AG04450 (cell line): Measurements from ENCODE around the gene SLC24A3. TPM values are rescaled to one million over a fixed set of nuclear protein-coding genes. Genes with fewer than 3 reads are reported as not detected.

ENCODE experiments used
- CTCF ChIA-PET: fragments of 300-600, 350-600 bp; formaldehyde crosslinking; extraction: SDS; loops from one replicate; lab custom pipeline; 2022; ENCODE audit warnings: antibody characterized with exemption, inconsistent platforms; lab: Charles Lee
- POLR2A ChIA-PET: fragments of 350-600 bp; formaldehyde crosslinking; extraction: SDS; loops from one replicate; lab custom pipeline; 2021; ENCODE audit warnings: antibody characterized with exemption, inconsistent platforms; lab: Yijun Ruan, JAX
- DNase-seq: peaks from one replicate; pipeline ENCODE4 v3.0.0-alpha.2; 2011; ENCODE audit warnings: low read depth, low spot score
- H3K27ac ChIP-seq: one replicate; pipeline ENCODE4 v1.5.1; 2012; ENCODE audit warnings: low read depth, low read length, control low read depth
- H3K27me3 ChIP-seq: one replicate; pipeline ENCODE4 v1.6.0; 2012; ENCODE audit warnings: low read length; ENCODE audit not compliant: control insufficient read depth, insufficient read depth
- H3K4me3 ChIP-seq: 2 replicates; pipeline ENCODE4 v1.5.1; 2011; ENCODE audit warnings: mild to moderate bottlenecking, low read depth, low read length, control low read depth
- H3K9me3 ChIP-seq: 2 replicates; pipeline ENCODE4 v1.5.1; 2012; ENCODE audit warnings: low read length; ENCODE audit not compliant: control insufficient read depth, insufficient read depth
- polyA plus RNA-seq: library from polyadenylated mRNA; depleted of rRNA; stranded (reverse); fragments of >200 nt; gene quantifications from 2 replicates; pipeline ENCODE4 v1.2.3, GENCODE V29; 2011
- TF ChIP-seq, protein P1 (sequence below): IDR thresholded peaks from 2 replicates; pipeline ENCODE4 v1.5.1; 2011; ENCODE audit warnings: low read depth, low read length, control low read depth, inconsistent platforms

SLC24A3 gene
- polyA plus RNA-seq, 1 experiment: not detected

DNA sequence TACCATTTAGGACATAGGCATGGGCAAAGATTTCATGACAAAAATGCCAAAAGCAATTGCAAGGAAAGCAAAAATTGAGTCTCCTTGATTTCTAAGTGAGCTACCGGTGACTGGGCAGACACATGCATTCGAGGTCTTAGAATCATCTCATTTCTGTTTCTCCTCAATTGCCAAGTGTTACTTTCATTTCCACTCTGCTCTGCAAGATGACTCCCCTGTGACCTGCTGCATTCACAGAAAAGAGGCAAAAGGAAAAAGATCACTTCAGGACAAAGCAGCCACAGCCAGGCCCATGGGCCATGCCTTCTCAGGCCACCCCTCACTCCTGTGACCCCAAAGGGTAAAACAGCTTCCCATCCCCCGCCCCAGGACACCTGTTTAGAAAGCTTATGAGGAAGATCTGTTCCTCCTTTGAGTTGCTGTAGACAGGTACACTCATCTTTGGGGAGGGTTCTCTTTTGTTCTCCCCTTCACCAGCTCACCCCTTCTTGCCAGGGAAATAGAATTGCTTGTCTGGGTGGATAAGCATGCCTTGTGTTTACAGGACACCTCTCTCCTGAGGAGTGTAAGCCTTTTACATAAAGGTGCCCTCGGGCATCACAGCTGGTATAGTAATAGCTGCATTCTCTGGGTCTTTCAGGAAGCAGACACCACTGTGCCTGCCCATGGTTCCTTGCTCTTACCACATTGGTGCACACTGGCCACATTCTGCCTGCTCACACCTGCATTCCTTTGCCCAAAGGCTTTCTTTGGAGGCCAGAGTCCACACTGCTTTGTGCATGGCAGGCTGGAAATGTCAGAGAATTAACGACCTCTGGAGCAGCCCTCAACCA lies 105.0 kb downstream of the SLC24A3 start:
- H3K4me3 ChIP-seq: no peak overlapping the region
- no peak for DNase-seq
- ChIA-PET CTCF (no interaction called here), POLR2A (no interaction called here)
- TF ChIP-seq, protein P1, sequence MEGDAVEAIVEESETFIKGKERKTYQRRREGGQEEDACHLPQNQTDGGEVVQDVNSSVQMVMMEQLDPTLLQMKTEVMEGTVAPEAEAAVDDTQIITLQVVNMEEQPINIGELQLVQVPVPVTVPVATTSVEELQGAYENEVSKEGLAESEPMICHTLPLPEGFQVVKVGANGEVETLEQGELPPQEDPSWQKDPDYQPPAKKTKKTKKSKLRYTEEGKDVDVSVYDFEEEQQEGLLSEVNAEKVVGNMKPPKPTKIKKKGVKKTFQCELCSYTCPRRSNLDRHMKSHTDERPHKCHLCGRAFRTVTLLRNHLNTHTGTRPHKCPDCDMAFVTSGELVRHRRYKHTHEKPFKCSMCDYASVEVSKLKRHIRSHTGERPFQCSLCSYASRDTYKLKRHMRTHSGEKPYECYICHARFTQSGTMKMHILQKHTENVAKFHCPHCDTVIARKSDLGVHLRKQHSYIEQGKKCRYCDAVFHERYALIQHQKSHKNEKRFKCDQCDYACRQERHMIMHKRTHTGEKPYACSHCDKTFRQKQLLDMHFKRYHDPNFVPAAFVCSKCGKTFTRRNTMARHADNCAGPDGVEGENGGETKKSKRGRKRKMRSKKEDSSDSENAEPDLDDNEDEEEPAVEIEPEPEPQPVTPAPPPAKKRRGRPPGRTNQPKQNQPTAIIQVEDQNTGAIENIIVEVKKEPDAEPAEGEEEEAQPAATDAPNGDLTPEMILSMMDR: no peak
- H3K27me3 ChIP-seq: no peaks in the 10 kb centered on the region
- H3K9me3 ChIP-seq: peaks cover 38% of the 10 kb centered on the region
- H3K27ac ChIP-seq: no peak overlapping the region

DNA sequence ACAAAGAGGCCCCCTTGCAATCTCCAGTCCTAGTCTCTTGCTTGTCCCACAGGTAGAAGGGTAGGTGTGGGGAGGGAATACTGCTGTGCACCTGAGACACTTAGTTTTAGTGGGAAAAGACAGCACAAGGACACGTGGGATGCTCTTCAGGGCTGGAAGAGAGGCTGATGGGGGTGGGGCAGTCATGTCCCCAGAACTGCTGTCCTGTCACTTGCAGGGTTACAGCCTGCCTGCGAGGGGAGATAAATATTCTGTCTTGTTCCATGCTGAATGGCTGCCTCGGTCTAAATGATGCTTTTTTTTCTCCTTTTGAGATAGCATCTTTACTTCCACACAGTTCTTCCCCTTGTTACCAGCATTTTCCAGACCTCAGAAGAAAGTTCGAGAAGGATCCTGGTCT lies 106.2 kb downstream of the SLC24A3 start:
- ChIA-PET POLR2A (no interaction called here), CTCF (no interaction called here)
- H3K27ac ChIP-seq: no peak overlapping the region
- no peak for DNase-seq
- peaks cover 41% of the 10 kb centered on the region for H3K9me3 ChIP-seq
- H3K27me3 ChIP-seq: no peaks in the 10 kb centered on the region
- H3K4me3 ChIP-seq: no peak overlapping the region
- TF ChIP-seq, protein P1: no peak

DNA sequence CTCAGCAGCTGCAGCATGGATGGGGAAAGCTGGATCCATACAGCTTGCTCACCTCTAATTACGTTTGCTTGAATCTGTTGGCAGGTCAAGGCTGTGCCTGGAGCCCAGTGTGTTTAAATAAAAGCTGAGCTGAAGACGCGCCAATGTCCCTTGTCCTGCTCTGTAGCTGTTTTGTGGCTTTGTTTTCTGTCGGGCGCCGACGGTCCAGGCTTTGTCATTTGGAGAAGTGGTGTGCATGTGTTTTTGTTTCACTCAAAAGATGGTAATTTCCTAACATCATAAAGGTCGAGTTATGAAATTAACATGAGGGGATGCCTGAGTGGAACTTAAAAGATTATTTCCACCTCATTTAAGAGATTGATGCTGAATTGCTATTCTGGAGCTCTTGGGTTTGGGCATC lies 107.6 kb downstream of the SLC24A3 start:
- Histone ChIP-seq H3K27me3 (no peaks in the 10 kb centered on the region), H3K27ac (no peak overlapping the region), H3K4me3 (no peak overlapping the region), H3K9me3 (peaks cover 36% of the 10 kb centered on the region)
- TF ChIP-seq, protein P1: no peak
- CTCF ChIA-PET: no interaction called here
- DNase-seq: no peak
- POLR2A ChIA-PET: no interaction called here

DNA sequence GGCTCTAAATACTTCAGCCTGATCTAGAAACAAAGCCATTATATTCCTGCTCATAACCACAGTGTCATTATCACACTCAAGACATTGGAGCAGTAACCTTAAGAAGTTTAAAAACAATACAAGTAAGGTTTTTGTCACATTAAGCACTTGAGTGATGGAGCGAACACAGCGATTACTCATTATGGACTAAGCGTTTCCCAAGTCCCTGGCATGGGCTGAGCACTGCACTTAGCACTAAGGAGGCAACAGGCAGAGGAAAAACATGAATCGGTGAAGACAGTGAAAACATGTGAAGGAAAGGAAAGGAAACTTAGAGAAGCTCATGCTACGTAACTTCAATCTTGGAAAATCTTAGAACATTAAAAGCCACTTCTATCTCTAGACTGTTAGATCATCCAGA lies 108.7 kb downstream of the SLC24A3 start:
- POLR2A ChIA-PET: no interaction called here
- no peaks in the 10 kb centered on the region for H3K27me3 ChIP-seq
- no peak overlapping the region for H3K27ac ChIP-seq
- H3K4me3 ChIP-seq: no peak overlapping the region
- no peak for DNase-seq
- CTCF ChIA-PET: no interaction called here
- H3K9me3 ChIP-seq: peaks cover 35% of the 10 kb centered on the region
- TF ChIP-seq, protein P1: no peak
